H1 (cell line): ENCODE results near the gene MAPK11. TPM values are rescaled to one million over a fixed set of nuclear protein-coding genes. Genes with fewer than 3 reads are reported as not detected.

Source experiments
- RFX5 ChIP-seq: IDR thresholded peaks from 2 replicates; pipeline ENCODE4 v1.6.1; 2011; ENCODE audit warnings: low read depth, low read length, improper control_type of control experiment, borderline replicate concordance
- YY1 ChIP-seq: IDR thresholded peaks from 2 replicates; pipeline ENCODE4 v1.6.1; 2011; ENCODE audit warnings: low read depth, mild to moderate bottlenecking, low read length
- polyA plus RNA-seq, 7 experiments: library from polyadenylated mRNA; depleted of rRNA in 3 of 7; stranded (reverse) in 5 of 7; unstranded in 2 of 7; fragments of >200 nt in 5 of 7; fragments of 200-250 nt in 2 of 7; gene quantifications; 1 replicate in 5 of 7; 2 replicates in 1 of 7; 4 replicates in 1 of 7; pipeline versions ENCODE4 v1.2.1 to v1.2.3, GENCODE V29; 2011 to 2013; ENCODE audit warnings: missing spikeins in 2 of 7, mixed read lengths in 2 of 7
- total RNA-seq: library from RNA; stranded (reverse); fragmentation: NEBNext Ultra II Directional; extraction: Animal tissue kit (Norgen Biotek cat#: 25700); gene quantifications from 2 replicates; pipeline ENCODE4 v1.2.1, GENCODE V29; 2021

The MAPK11 gene
- total and polyA plus RNA-seq, 2 of the 8 experiments (the other 6 are each of a cell fraction or from before 2014, with no cell fraction given): 0.70 to 1.5 TPM

DNA sequence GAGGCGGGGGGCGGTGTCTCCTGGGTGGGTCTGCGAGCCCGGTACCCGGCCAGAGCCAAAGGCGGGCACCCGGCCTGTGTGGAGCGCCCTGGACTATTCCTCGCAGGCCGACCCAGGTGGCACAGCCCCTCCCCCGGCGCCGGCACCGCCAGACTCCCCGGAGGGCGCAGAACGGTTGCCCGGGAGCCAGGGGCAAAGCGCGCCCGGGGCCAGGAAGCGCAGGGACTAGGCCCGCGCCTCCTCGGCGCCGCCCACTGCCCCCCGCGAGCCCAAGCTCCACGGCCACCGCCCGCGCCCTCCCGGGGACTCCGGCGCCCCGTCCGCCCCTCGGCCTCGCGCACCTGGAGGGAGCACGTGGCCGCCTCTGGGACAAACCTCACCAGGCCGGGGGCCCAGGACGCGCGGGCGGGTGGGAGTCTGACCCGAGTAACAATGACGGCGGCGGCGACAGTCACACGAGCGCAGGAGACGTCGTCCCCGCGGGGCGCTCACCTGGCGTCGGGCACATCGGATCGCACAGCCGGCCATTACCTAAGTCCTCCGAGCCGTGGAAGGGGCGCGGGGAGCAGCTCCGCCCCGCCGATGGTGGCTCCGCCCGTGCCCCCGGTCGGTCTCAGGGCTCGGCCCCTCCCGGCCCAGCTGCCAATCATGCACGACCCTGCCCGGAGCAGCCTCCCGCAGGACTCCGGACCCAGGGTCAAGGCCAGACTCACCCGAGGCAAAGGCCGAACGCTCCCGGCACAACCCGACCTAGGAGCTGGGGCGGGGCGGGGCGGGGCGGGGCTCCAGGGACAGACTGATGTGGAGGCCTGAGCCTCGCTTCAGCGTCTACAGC is 29.8 kb upstream of the MAPK11 start (continued):
- no peak for TF ChIP-seq RFX5
- TF ChIP-seq YY1: peak; percentile 71
